ENCODE measurements around the gene BEND4. TPM values are rescaled to one million over a fixed set of nuclear protein-coding genes. Genes with fewer than 3 reads are reported as not detected.
"Not testable (repeated sequence)": the region's sequence is repeated elsewhere in the genome, so short reads cannot be mapped to it uniquely, and the experiment has no call there.

The BEND4 gene
- total RNA-seq (2014; rRNA removed; shearing (Covaris generic)) = not detected in 2 replicates
- 0.09 TPM in 1 of 2 replicates, not detected in the other for polyA plus RNA-seq (2015; cell fraction: cytosol; rRNA removed)
- 0.01 TPM in 1 of 2 replicates, not detected in the other for polyA plus RNA-seq (2015; cell fraction: nucleus; rRNA removed)

- DNase-seq (ENCODE audit: low read depth, low spot score) = no peak
- in situ Hi-C loops (cut with HindIII; ENCODE audit: low pct_unique_long_range_greater_than_20kb, low sequenced_read_pairs) = no loop called here
Observed at GRCh38 chr4:42152507-42153504, at the start of gene BEND4. Gene BEND4, minus strand, starts transcription at chr4:42152655. Its CDS starts 512 bp downstream, at chr4:42152143.

GRCh38 chr4:42197341-42197740 is 44.9 kb upstream of the BEND4 start:
- in situ Hi-C loops (cut with HindIII; ENCODE audit: low pct_unique_long_range_greater_than_20kb, low sequenced_read_pairs) = no loop called here
- DNase-seq (ENCODE audit: low read depth, low spot score) = no peak

- DNase-seq (ENCODE audit: low read depth, low spot score) = no peak
- in situ Hi-C loops (cut with HindIII; ENCODE audit: low pct_unique_long_range_greater_than_20kb, low sequenced_read_pairs) = no loop called here
Observed at GRCh38 chr4:42172921-42173320, 20.5 kb upstream of the BEND4 start.

GRCh38 chr4:42172128-42172790 is 19.8 kb upstream of the BEND4 start:
- in situ Hi-C loops (cut with HindIII; ENCODE audit: low pct_unique_long_range_greater_than_20kb, low sequenced_read_pairs) = no loop called here
- DNase-seq (ENCODE audit: low read depth, low spot score) = no peak

GRCh38 chr4:42167709-42168108 is 15.3 kb upstream of the BEND4 start:
- DNase-seq (ENCODE audit: low read depth, low spot score) = no peak

GRCh38 chr4:42166186-42166585 is 13.7 kb upstream of the BEND4 start:
- DNase-seq (ENCODE audit: low read depth, low spot score); in situ Hi-C loops (cut with HindIII; ENCODE audit: low pct_unique_long_range_greater_than_20kb, low sequenced_read_pairs): not testable (repeated sequence)

More at GRCh38 chr4:42167709-42168108, 15.3 kb upstream of the BEND4 start:
- in situ Hi-C loops (cut with HindIII; ENCODE audit: low pct_unique_long_range_greater_than_20kb, low sequenced_read_pairs) = no loop called here

- in situ Hi-C loops (cut with HindIII; ENCODE audit: low pct_unique_long_range_greater_than_20kb, low sequenced_read_pairs) = no loop called here
Observed at GRCh38 chr4:42159271-42160001, 7.0 kb upstream of the BEND4 start.

GRCh38 chr4:42151568-42152506 is 618 bp downstream of the BEND4 start:
- no peak for DNase-seq (ENCODE audit: low read depth, low spot score)
- in situ Hi-C loops (cut with HindIII; ENCODE audit: low pct_unique_long_range_greater_than_20kb, low sequenced_read_pairs) = no loop called here

More at GRCh38 chr4:42159271-42160001, 7.0 kb upstream of the BEND4 start:
- DNase-seq (ENCODE audit: low read depth, low spot score) = no peak

- DNase-seq (ENCODE audit: low read depth, low spot score) = no peak
- in situ Hi-C loops (cut with HindIII; ENCODE audit: low pct_unique_long_range_greater_than_20kb, low sequenced_read_pairs) = no loop called here
Observed at GRCh38 chr4:42150653-42151567, 1.5 kb downstream of the BEND4 start.

GRCh38 chr4:42149004-42149403 is 3.5 kb downstream of the BEND4 start:
- in situ Hi-C loops (cut with HindIII; ENCODE audit: low pct_unique_long_range_greater_than_20kb, low sequenced_read_pairs) = no loop called here
- DNase-seq (ENCODE audit: low read depth, low spot score) = no peak

- in situ Hi-C loops (cut with HindIII; ENCODE audit: low pct_unique_long_range_greater_than_20kb, low sequenced_read_pairs) = no loop called here
- DNase-seq (ENCODE audit: low read depth, low spot score) = no peak
Observed at GRCh38 chr4:42148425-42148824, 4.0 kb downstream of the BEND4 start.

- in situ Hi-C loops (cut with HindIII; ENCODE audit: low pct_unique_long_range_greater_than_20kb, low sequenced_read_pairs) = no loop called here
- peak; percentile 6 for DNase-seq (ENCODE audit: low read depth, low spot score)
Observed at GRCh38 chr4:42144028-42144427, 8.4 kb downstream of the BEND4 start.

- DNase-seq (ENCODE audit: low read depth, low spot score) = no peak
- in situ Hi-C loops (cut with HindIII; ENCODE audit: low pct_unique_long_range_greater_than_20kb, low sequenced_read_pairs) = no loop called here
Observed at GRCh38 chr4:42142591-42142990, 9.9 kb downstream of the BEND4 start.

- in situ Hi-C loops (cut with HindIII; ENCODE audit: low pct_unique_long_range_greater_than_20kb, low sequenced_read_pairs) = no loop called here
- DNase-seq (ENCODE audit: low read depth, low spot score) = no peak
Observed at GRCh38 chr4:42136371-42136770, 16.1 kb downstream of the BEND4 start.

- in situ Hi-C loops (cut with HindIII; ENCODE audit: low pct_unique_long_range_greater_than_20kb, low sequenced_read_pairs) = no loop called here
- DNase-seq (ENCODE audit: low read depth, low spot score) = no peak
Observed at GRCh38 chr4:42133006-42133405, 19.4 kb downstream of the BEND4 start.

- in situ Hi-C loops (cut with HindIII; ENCODE audit: low pct_unique_long_range_greater_than_20kb, low sequenced_read_pairs) = no loop called here
- no peak for DNase-seq (ENCODE audit: low read depth, low spot score)
Observed at GRCh38 chr4:42132099-42132498, 20.4 kb downstream of the BEND4 start.
